Activated effector memory CD4-positive, alpha-beta T cell treated with Interleukin-2 at 50 U/mL for 16 hours (primary cell): ENCODE measurements around the gene OR10H5.
"Not testable (repeated sequence)": the region's sequence is repeated elsewhere in the genome, so short reads cannot be mapped to it uniquely, and the experiment has no call there.

Source experiments
- DNase-seq: peaks from one replicate; pipeline ENCODE4 v3.0.0-alpha.2; 2020

The OR10H5 gene, protein sequence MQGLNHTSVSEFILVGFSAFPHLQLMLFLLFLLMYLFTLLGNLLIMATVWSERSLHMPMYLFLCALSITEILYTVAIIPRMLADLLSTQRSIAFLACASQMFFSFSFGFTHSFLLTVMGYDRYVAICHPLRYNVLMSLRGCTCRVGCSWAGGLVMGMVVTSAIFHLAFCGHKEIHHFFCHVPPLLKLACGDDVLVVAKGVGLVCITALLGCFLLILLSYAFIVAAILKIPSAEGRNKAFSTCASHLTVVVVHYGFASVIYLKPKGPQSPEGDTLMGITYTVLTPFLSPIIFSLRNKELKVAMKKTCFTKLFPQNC

GRCh38 chr19:15787611-15788155 lies at the start of gene OR10H5:
Gene OR10H5, plus strand, starts transcription at chr19:15787661. Its CDS starts 6,388 bp downstream, at chr19:15794049.
- DNase-seq = no peak

- no peak for DNase-seq
Observed at GRCh38 chr19:15737722-15738121, 49.7 kb upstream of the OR10H5 start, which contains the start of gene OR10H3. Gene OR10H3, plus strand, starts transcription at chr19:15737985. Its CDS starts 3,408 bp downstream, at chr19:15741393.

GRCh38 chr19:15740785-15741184 lies 46.7 kb upstream of the OR10H5 start:
- DNase-seq = no peak

GRCh38 chr19:15748239-15748638 lies 39.2 kb upstream of the OR10H5 start:
- no peak for DNase-seq

GRCh38 chr19:15758379-15758778 lies 29.1 kb upstream of the OR10H5 start:
- DNase-seq = no peak

DNA sequence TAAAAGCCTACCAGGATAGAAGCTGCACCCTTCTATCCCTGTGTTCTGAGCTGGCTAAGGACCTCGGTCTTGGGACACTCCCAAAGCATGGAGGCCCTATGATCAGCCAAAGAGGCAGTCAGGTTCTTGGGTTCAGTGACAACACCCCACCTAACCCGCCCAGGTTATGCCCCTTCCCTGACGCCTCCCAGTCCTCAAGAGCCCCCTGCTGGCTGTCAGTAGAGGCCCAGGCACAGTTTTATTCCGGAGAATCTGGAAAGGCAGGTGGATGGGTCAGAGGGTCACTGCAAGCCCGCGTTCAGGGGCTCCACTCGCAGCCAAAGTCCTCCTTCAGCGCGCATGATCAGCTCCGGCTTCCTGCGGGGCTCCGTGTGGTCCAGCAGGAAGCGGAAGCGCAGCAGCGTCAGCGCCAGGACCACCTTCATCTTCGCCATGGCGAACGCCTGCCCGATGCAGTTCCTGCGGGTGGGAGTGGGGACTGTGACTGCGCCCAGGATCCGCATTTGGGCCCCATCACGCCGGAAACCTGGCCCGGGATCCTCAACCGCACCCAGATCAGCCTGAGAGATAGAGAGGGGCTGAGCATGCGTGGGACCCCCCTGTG lies 27.4 kb upstream of the OR10H5 start:
- no peak for DNase-seq

DNA sequence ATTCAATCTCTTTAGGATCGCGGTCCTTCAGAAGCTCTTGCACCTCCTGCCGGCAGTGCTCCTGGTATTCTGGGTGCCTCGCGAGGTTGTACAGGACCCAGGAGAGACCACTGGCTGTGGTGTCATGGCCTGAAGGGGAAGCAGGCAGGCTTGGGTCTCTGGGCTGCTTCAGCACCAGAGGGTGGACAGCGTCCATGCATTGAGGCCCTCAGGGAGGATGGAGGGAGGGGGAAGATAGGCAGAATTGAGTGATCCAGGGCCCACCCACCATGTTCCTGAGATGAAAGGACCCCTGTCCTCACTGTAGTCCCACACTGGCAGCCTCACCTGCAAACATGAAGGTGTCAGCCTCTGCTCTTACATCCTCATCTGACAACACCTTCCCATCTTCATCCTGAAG lies 17.9 kb upstream of the OR10H5 start:
- no peak for DNase-seq

DNA sequence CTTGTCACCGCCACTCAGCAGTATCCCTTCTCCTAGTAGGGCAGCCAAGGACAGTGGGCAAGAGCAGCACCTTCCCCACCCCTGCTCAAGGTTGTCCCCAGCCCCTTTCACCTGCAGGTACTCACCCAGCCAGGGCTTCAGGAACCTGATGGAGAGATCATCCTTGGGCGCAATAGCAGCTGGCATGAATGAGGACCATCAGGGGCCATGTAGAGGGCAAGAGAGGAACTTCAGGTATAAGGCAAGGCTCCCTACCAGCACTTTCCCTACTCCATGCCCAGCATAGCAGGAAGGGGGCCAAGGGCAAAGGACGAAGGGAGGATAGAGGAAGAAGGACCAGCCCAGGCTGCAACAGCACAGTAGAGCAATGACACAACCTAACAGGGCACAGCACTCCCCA lies 13.3 kb upstream of the OR10H5 start:
- not testable (repeated sequence) for DNase-seq

GRCh38 chr19:15775249-15775648 lies 12.2 kb upstream of the OR10H5 start:
- DNase-seq = no peak

GRCh38 chr19:15776264-15776663 lies 11.2 kb upstream of the OR10H5 start:
- no peak for DNase-seq

GRCh38 chr19:15776991-15777970 lies 10.2 kb upstream of the OR10H5 start:
- DNase-seq = no peak

- DNase-seq = no peak
Observed at GRCh38 chr19:15779756-15780476, 7.5 kb upstream of the OR10H5 start.

GRCh38 chr19:15780610-15781418 lies 6.6 kb upstream of the OR10H5 start:
- no peak for DNase-seq

DNA sequence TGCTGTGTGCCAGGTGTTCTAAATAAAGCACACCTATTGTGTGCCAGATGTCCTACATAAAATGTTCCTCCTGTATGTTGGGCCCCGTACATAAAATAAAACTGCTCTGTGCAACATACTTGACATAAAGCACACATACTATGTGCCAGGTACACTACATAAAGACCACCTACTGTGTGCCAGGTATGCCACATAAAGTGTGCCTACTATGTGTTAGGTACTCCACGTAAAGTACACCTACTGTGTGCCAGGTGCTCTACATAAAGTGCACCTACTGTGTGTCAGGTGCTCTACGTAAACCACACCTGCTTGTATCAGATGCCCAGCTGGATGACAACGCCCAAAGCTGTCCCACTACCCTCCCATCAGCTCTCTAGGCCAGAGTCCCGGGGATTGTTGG lies 5.8 kb upstream of the OR10H5 start:
- no peak for DNase-seq

- DNase-seq = no peak
Observed at GRCh38 chr19:15782211-15782610, 5.2 kb upstream of the OR10H5 start.

DNA sequence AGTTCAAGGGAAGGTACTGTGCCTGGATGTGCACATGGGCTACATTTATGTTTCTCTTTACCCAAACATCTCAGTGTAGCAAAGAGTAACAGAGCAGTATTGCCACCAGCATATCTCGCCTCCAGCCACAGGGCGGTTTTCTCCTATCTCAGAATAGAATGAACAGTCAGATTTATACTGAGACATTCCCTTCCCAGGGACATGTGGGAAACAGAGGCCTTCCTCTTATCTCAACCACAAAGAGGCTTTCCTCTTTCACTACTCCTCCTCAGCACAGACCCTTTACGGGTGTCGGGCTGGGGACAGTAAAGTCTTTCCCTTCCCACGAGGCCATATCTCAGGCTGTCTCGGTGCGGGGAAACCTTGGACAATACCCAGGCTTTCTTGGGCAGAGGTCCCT lies 4.6 kb upstream of the OR10H5 start:
- DNase-seq = not testable (repeated sequence)

DNA sequence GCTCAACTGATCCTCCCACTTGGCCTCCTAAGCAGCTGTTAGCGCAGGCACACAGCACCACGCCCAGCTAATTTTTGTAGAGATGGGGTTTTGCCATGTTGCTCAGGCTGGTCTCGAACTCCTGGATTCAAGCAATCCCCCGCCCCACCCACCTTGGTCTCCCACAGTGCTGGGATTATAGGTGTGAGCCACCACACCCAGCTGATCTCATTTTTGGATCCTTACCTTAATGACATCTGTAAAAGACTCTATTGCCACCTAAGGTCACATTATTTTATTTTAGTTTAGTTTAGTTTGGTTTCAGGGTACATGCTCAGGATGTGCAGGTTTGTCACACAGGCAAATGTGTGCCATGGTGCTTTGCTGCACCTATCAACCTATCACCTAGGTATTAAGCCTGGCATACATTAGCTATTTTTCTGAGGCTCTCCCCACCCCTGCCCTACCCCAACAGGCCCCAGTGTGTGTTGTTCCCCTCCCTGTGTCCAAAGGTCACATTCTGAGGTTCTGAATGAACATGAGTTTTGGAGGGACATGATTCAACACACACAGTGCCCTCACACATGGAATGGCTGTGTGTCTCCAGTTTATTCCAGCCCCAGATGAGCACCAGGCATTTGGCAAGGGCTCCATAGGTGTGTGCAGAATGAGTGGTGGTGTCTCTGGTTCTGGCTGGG lies 1.3 kb downstream of the OR10H5 start:
- no peak for DNase-seq

- no peak for DNase-seq
Observed at GRCh38 chr19:15790096-15790495, 2.6 kb downstream of the OR10H5 start.

- not testable (repeated sequence) for DNase-seq
Observed at GRCh38 chr19:15794279-15794678, 6.8 kb downstream of the OR10H5 start.

GRCh38 chr19:15810335-15810734 lies 22.9 kb downstream of the OR10H5 start:
- DNase-seq = no peak

DNA sequence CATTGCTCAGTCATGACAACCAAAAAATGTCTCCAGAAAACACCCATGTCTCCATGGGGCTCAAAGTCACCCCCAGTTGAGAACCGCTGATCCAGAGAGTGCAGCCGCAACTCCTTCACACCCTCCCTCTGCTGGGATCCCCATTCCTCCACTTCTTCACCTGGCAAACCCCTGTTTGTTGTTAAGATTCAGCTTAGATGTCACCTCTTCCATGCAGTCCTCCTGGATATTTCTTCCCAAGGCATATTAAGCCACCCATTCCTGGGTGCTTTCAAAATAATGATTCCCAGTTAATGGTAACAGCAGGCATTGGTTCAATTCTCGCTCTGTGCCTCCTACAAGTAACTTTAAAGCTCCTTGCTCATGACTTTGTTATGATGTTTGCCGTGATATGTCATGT lies 24.0 kb downstream of the OR10H5 start:
- DNase-seq = no peak
